GM18861 (cell line): ENCODE data around the gene PIK3R5.

Experiments
- ATAC-seq: cut with Tn5 transposase; IDR thresholded peaks from one replicate; pipeline ENCODE4 v1.9.1; 2021; ENCODE audit not compliant: unreplicated experiment

PIK3R5 gene

GRCh38 chr17:8881606-8882005, 83.9 kb downstream of the PIK3R5 start:
- ATAC-seq: no peak

- ATAC-seq: no peak
Observed at GRCh38 chr17:8880466-8880865, 85.0 kb downstream of the PIK3R5 start.

- no peak for ATAC-seq
Observed at GRCh38 chr17:8879410-8879809, 86.1 kb downstream of the PIK3R5 start.

DNA sequence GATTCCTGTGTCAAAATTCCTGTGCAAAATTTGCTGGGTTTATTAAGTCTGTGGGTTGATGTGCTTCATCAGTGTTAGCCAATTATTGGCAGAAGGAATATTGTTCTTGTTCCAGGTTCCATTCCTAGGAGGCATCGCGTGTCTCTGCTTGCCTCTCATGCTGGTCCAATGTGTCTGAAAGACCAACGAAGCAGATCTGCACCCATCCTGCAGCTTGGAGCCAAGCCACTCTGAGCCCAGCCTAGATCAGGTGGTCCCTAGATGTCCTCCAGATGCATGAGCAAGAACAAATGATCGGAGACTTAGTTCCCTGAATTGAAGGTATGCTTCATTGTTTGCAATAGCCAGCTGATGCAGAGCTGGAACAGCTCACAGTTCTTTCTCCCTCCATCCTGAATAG, 87.5 kb downstream of the PIK3R5 start:
- no peak for ATAC-seq

DNA sequence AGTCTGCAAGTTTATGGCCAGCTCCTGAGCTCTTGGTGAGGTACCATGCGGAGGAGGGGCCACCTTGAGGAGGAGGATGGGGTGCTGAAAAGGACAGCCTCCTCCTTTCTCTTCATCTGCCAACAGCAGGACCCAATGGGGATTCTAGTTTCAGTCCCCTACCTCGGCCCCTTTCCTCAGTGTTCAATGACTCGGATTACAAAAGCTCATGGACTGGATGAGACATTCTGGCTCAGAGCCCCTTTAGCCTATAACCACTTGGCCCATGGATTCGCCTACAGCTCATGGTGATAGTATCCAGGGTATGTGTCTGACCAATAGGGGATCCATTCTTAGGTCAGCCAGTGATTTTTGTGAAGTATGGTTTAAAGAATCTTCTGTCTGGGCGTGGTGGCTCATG, 89.5 kb downstream of the PIK3R5 start:
- no peak for ATAC-seq

- ATAC-seq: no peak
Observed at GRCh38 chr17:8875436-8875835, 90.1 kb downstream of the PIK3R5 start.

- ATAC-seq: no peak
Observed at GRCh38 chr17:8873801-8874715, 91.4 kb downstream of the PIK3R5 start.

GRCh38 chr17:8872705-8873435, 92.6 kb downstream of the PIK3R5 start:
- ATAC-seq: no peak

GRCh38 chr17:8872036-8872704, 93.3 kb downstream of the PIK3R5 start:
- ATAC-seq: no peak

GRCh38 chr17:8871081-8871581, 94.4 kb downstream of the PIK3R5 start:
- ATAC-seq: no peak

DNA sequence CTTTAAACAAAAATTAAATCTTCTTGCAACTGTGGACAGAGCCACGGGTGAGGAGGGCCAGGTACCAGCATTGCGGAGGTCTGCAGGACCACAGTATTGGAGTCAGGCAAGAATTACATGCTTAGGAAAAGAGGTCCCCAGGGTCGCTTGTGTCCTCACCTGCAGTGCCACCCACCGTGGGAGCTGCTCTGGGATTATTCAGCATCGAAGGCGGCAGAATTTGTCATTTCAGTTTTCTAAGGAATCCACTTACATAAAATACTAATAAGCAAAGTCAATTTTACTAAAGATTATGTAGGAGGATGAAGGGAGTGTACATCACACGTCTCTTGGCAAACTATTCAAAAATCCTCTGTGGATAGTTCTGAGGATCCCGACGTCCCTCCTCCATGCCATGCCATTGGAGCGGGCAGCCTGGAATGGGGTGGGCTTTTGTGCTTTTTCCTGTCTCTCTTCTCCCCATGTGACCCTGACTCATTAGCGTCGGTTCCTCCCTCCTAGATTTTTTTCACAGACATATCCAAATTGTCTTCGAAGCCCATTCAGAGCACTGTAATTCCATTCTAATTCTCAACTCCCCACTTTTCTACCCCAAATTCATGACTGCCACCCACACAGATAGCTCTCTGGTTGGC, 95.0 kb downstream of the PIK3R5 start:
- ATAC-seq: no peak

GRCh38 chr17:8869114-8869815, 96.2 kb downstream of the PIK3R5 start:
- peak; percentile 16 for ATAC-seq

- peak; percentile 57 for ATAC-seq
Observed at GRCh38 chr17:8868529-8868951, 97.0 kb downstream of the PIK3R5 start.

DNA sequence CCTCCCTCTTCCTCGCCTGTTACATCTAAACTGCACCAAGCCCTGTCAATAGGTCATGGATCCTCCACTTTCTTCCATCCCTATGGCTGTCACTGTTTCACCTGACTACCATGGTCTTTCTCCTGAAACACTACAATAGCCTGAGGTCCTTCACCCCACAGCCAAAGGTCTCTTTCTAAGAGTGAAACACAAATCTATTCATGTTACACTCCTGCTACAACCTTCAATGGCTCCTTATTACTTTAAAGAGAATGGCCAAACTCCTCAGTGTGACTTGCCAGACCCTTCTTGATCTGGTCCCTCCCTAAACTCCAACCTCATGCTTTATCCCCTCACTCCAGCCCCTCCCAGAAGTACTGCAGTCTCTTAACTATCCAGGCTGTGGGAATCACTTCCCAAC, 97.4 kb downstream of the PIK3R5 start:
- no peak for ATAC-seq

DNA sequence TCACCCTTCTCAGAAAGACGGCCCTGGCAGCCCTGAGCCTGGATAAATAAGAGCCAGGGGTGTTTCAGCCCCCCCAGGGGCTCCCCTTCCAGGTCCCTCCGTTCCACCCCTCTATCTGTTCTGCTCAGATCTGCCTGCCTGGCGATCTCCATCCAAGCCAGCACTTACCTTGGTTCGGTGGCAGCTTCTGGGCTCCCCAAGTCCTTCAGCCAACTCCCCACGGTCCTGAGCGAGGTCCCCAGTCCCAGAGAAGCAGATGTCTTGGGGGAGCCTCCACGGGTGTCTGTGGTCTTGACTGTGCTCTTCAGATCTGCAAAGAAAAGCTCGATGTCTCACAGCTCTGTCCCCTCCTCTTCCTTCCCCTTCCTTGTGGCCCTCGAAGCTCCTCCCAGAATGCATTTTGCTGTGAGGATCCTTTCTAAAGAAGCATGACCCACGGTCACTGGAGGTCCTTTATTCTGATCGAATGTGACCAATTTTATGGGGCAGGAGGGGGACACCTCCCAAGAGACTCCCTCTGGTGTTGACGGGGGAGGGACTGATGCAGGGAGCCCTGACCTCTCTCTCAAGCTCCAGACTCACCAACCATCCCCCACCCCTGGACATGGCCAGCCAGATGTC, 98.0 kb downstream of the PIK3R5 start, which contains the start of gene PIK3R6:
Gene PIK3R6 (minus strand): TSS at position 314 of the 621 bp plus-strand sequence. CDS start 17,880 bp downstream, outside the sequence.
- ATAC-seq: no peak

GRCh38 chr17:8865811-8866210, 99.7 kb downstream of the PIK3R5 start:
- ATAC-seq: no peak

- no peak for ATAC-seq
Observed at GRCh38 chr17:8865385-8865784, 100.1 kb downstream of the PIK3R5 start.

GRCh38 chr17:8862213-8863056, 103.1 kb downstream of the PIK3R5 start:
- ATAC-seq: no peak
